Osteoblast (primary cell): Measurements from ENCODE around the gene PMFBP1. TPM values are rescaled to one million over a fixed set of nuclear protein-coding genes. Genes with fewer than 3 reads are reported as not detected.

Experiments used
- DNase-seq: peaks from one replicate; pipeline ENCODE4 v3.0.0; 2011; ENCODE audit warnings: low spot score, mixed read lengths; ENCODE audit not compliant: insufficient read length; ENCODE audit errors: missing footprints
- H2AFZ ChIP-seq: 2 replicates; pipeline ENCODE4 v1.6.0; 2011; ENCODE audit warnings: mild to moderate bottlenecking, low read length
- H3K27ac ChIP-seq: 2 replicates; pipeline ENCODE4 v1.5.1; 2011; ENCODE audit warnings: mild to moderate bottlenecking, low read depth, low read length, moderate library complexity
- H3K27me3 ChIP-seq: 2 replicates; pipeline ENCODE4 v1.6.0; 2012; ENCODE audit warnings: mild to moderate bottlenecking, control low read depth, inconsistent platforms, low read length, moderate library complexity; ENCODE audit not compliant: insufficient read depth
- H3K36me3 ChIP-seq: 2 replicates; pipeline ENCODE4 v1.5.1; 2011; ENCODE audit warnings: mild to moderate bottlenecking, low read length, control low read depth, moderate library complexity; ENCODE audit not compliant: insufficient read depth
- H3K4me1 ChIP-seq: 2 replicates; pipeline ENCODE4 v1.5.1; 2011; ENCODE audit warnings: mild to moderate bottlenecking, low read length, control low read depth, moderate library complexity; ENCODE audit not compliant: insufficient read depth
- H3K4me2 ChIP-seq: 2 replicates; pipeline ENCODE4 v1.6.0; 2011; ENCODE audit warnings: mild to moderate bottlenecking, low read length; ENCODE audit not compliant: insufficient read depth
- H3K4me3 ChIP-seq: fragments of 200-600 bp; sonication (generic); 3 replicates; pipeline ENCODE4 v1.5.1; 2012; ENCODE audit warnings: mild to moderate bottlenecking, low read length, inconsistent platforms; ENCODE audit not compliant: insufficient read depth
- H3K79me2 ChIP-seq: 2 replicates; pipeline ENCODE4 v1.6.0; 2012; ENCODE audit warnings: mild to moderate bottlenecking, low read length, control low read depth, inconsistent platforms; ENCODE audit not compliant: insufficient read depth
- H3K9me3 ChIP-seq: 2 replicates; pipeline ENCODE4 v1.5.1; 2011; ENCODE audit warnings: low read depth, low read length, control low read depth
- H4K20me1 ChIP-seq: 2 replicates; pipeline ENCODE4 v1.6.0; 2012; ENCODE audit warnings: mild to moderate bottlenecking, low read length, control low read depth; ENCODE audit not compliant: insufficient read depth
- total RNA-seq: library from RNA; depleted of rRNA; stranded (reverse); fragments of >200 nt; gene quantifications from 2 replicates; pipeline ENCODE4 v1.2.3, GENCODE V29; 2012
- TF ChIP-seq, protein P1 (sequence below): IDR thresholded peaks from 2 replicates; pipeline ENCODE4 v1.5.1; 2011; ENCODE audit warnings: mild to moderate bottlenecking, low read depth, low read length, moderate library complexity; ENCODE audit errors: extremely low read depth

PMFBP1 gene
- total RNA-seq, 1 donor: under 0.01 TPM

DNA sequence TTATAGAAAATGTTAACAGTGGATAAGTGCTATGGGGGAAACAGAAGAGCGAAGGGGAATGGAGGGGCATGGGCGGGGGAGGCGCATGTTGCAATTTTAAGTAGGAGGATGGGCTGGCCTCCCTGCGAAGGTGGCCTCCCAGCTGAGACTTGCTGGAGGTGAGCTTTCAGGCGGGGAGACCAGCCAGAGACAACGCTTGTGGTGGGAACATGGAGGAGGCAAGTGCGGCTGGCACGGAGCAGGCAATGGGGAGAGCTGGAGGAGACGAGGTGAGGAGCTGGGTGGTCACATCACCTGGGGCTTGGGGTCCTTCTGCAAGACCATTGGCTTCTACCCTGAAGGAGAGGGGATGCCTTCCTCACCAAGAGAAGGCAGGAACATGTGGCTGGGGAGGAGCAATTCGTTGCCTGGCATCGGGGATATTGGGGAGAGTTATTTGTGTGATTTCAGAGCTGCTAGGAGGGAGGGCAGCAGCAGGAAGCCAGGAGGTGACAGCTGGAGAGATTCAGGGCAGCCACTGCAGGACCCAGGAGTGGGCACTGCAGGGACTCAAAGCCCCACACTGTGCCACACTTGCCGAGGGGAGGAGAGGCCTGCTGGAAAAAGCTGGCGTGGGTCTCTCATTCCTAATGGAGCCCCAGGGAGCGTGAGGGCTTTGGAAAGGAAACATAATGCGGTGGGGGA is 34.4 kb downstream of the PMFBP1 start:
- H2AFZ ChIP-seq: no peak overlapping the region
- TF ChIP-seq, protein P1, sequence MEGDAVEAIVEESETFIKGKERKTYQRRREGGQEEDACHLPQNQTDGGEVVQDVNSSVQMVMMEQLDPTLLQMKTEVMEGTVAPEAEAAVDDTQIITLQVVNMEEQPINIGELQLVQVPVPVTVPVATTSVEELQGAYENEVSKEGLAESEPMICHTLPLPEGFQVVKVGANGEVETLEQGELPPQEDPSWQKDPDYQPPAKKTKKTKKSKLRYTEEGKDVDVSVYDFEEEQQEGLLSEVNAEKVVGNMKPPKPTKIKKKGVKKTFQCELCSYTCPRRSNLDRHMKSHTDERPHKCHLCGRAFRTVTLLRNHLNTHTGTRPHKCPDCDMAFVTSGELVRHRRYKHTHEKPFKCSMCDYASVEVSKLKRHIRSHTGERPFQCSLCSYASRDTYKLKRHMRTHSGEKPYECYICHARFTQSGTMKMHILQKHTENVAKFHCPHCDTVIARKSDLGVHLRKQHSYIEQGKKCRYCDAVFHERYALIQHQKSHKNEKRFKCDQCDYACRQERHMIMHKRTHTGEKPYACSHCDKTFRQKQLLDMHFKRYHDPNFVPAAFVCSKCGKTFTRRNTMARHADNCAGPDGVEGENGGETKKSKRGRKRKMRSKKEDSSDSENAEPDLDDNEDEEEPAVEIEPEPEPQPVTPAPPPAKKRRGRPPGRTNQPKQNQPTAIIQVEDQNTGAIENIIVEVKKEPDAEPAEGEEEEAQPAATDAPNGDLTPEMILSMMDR: no peak

DNA sequence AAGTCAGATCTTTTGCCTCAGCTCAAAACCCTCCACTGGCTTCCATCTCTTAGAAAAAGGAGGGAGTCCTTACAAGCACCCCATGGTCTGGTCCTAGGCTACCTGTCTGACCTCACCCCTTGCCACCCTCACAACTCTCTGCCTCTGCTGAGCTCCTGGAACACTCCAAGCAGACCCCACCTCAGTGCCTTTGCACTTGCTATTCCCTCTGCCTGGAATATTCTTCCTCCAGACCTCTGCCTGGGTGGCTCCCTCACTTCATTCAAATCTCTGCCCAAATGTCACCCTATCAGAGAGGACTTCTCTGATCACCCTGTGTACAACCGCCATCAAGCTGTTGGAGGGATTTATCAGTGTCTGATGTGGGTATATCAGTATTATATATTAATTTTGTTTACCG is 37.4 kb downstream of the PMFBP1 start:
- Histone ChIP-seq H3K79me2 (no peaks in the 10 kb centered on the region), H4K20me1 (no peaks in the 10 kb centered on the region), H2AFZ (no peak overlapping the region), H3K4me3 (no peak overlapping the region), H3K9me3 (no peaks in the 10 kb centered on the region), H3K27me3 (no peaks in the 10 kb centered on the region), H3K36me3 (no peaks in the 10 kb centered on the region), H3K4me1 (peaks cover 9% of the 10 kb centered on the region), H3K4me2 (no peak overlapping the region), H3K27ac (no peak overlapping the region)
- no peak for DNase-seq
- TF ChIP-seq, protein P1: no peak

More for the DNA sequence above, 34.4 kb downstream of the PMFBP1 start:
- Histone ChIP-seq H3K9me3 (no peaks in the 10 kb centered on the region), H3K27ac (no peak overlapping the region), H3K27me3 (no peaks in the 10 kb centered on the region), H3K36me3 (no peaks in the 10 kb centered on the region), H3K4me2 (no peak overlapping the region), H3K4me1 (no peaks in the 10 kb centered on the region), H4K20me1 (no peaks in the 10 kb centered on the region), H3K4me3 (no peak overlapping the region), H3K79me2 (no peaks in the 10 kb centered on the region)
- no peak for DNase-seq

DNA sequence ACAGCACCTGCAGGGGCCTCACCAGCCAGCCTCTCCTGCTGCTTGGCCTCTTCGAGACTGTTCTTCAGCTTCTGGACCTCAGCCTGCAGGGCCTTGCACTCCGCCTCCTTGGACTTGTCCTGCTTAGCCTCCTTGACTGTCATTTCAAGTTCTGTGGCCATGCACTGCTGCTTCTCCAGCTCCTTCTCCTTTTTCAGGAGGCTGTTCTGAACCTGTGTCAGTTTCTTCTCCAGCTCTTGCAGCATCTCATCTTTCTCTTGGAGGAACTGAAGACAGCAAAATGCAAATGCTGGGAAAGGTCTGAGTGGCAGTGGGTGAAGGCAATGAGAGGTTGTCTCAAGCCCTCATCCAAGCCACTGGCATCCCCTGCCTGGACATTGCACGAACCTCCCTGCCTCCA is 39.2 kb downstream of the PMFBP1 start:
- peaks cover 9% of the 10 kb centered on the region for H3K4me1 ChIP-seq
- no peaks in the 10 kb centered on the region for H3K27me3 ChIP-seq

DNA sequence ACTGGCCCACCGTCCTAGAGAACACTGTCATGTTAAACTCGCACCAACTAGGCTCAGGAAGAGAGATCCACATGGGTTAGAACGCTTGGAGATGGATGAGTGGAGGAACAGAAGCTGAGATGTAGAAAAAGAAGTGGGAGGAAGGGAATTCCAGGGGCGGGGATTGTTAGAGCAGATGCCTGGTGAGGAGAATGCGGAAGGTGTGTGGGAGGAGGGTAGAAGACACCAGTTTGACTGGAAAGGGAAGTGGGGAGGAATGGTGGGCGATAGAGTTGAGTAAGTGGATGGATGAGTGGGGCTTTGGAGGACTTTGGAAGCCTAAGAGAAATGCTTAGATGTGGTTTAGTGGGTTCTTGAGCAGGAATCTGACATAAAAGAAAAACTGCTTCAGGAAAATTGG is 40.9 kb downstream of the PMFBP1 start:
- Histone ChIP-seq H3K36me3 (no peaks in the 10 kb centered on the region), H2AFZ (peak overlapping the region; percentile 35), H3K9me3 (no peaks in the 10 kb centered on the region), H3K4me2 (peak overlapping the region; percentile 23), H3K27me3 (no peaks in the 10 kb centered on the region), H3K4me3 (no peak overlapping the region), H4K20me1 (no peaks in the 10 kb centered on the region), H3K27ac (no peak overlapping the region), H3K4me1 (peaks cover 9% of the 10 kb centered on the region), H3K79me2 (no peaks in the 10 kb centered on the region)
- TF ChIP-seq, protein P1: no peak
- no peak for DNase-seq

More for the DNA sequence above, 39.2 kb downstream of the PMFBP1 start:
- no peak for DNase-seq
- H3K79me2 ChIP-seq: no peaks in the 10 kb centered on the region
- no peaks in the 10 kb centered on the region for H3K9me3 ChIP-seq
- H4K20me1 ChIP-seq: no peaks in the 10 kb centered on the region
- H3K27ac ChIP-seq: no peak overlapping the region
- no peaks in the 10 kb centered on the region for H3K36me3 ChIP-seq
- TF ChIP-seq, protein P1: no peak
- no peak overlapping the region for H3K4me3 ChIP-seq
- no peak overlapping the region for H2AFZ ChIP-seq
- no peak overlapping the region for H3K4me2 ChIP-seq
